HG03439 (cell line): ENCODE measurements around the gene SHF.
"Not testable (repeated sequence)": the region's sequence is repeated elsewhere in the genome, so short reads cannot be mapped to it uniquely, and the experiment has no call there.

Source experiments
- ATAC-seq: cut with Tn5 transposase; IDR thresholded peaks from one replicate; pipeline ENCODE4 v1.9.1; 2021; ENCODE audit warnings: mild to moderate bottlenecking, moderate library complexity; ENCODE audit not compliant: unreplicated experiment

SHF gene

GRCh38 chr15:45147606-45148005 lies 40.2 kb downstream of the SHF start:
- ATAC-seq: no peak

GRCh38 chr15:45146405-45146804 lies 41.4 kb downstream of the SHF start:
- ATAC-seq: no peak

- ATAC-seq: no peak
Measured at GRCh38 chr15:45144775-45145174, 43.0 kb downstream of the SHF start.

- ATAC-seq: no peak
Measured at GRCh38 chr15:45143946-45144345, 43.8 kb downstream of the SHF start.

DNA sequence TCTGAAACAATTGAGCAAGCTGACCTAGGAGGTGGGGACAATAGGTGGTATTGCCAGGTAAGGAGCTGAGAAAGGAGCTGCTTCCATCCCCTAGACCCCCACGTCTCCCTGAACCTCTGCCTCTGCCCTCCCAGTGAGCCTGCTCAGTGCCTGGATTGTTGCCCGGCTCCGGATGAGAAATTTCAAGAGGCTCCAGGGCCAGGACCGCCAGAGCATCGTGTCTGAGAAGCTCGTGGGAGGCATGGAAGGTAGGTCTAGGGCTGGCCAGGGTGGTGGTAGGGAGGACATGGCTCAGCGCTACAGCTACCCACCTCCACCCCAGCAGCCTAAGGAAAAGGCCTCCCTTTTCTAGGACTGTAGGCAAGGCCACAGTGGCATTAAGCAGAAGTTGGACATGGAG lies 44.7 kb downstream of the SHF start:
- no peak for ATAC-seq

GRCh38 chr15:45141386-45141785 lies 46.4 kb downstream of the SHF start:
- ATAC-seq: no peak

- no peak for ATAC-seq
Measured at GRCh38 chr15:45140557-45141250, 47.1 kb downstream of the SHF start.

DNA sequence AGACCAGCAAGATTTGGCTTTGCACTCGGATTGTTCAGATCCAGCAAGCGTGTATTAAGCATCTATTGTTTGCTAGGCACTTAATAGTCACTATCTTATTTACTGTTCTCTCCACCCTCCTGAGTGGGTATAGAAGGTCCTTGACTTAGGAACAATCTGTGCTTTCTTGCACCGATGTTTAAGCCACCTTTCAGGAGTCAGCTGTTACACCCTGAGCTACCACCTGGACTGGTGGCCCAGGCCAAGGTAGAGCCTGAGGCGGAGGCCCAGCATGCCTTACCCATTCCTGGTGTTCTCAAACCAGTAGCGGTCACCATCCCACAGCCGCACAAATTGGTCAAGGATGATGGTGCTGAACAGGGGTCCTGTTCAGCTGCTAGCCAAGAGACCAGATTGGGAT lies 48.0 kb downstream of the SHF start:
- ATAC-seq: no peak

DNA sequence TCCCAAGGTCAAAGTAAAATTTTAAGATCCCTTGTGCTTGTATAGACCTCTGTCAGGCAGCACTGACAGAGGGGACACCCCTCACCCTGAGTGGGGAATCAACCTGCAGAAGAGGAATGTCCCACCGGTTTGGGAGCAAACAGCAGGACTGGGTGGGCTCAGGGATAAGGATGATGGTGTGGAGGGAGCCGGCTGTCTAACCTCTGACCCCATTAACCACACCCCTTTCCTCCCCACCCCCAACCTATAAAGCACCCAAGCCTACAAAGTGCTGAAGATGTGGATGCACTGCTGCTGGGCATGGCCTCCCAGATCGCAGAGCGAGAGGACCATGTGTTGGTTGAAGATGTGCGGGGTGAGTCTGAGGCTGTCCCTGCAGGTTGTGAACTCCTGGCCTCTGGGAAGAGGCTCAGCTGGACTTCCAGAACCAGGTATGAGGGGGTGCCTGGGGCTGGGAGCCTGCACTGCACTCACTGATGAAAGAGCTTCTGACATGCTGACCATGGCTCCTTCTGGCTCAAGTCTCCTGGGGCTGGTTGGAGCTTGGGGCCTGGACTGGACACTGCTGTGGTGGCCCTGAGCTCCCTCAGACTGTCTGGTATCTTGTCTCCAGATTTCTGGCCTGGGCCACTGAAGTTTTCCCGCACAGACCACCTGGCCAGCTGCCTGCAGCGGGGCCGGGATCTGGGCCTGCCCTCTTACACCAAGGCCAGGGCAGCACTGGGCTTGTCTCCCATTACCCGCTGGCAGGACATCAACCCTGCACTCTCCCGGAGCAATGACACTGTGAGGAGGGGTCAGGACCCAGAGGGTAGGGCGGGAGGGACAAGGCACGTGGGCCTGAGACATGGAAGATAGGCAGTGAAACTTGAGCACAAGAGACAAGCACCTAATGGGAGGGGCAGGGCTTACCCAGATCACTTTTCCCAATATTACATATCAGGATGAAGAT lies 48.7 kb downstream of the SHF start:
- no peak for ATAC-seq

DNA sequence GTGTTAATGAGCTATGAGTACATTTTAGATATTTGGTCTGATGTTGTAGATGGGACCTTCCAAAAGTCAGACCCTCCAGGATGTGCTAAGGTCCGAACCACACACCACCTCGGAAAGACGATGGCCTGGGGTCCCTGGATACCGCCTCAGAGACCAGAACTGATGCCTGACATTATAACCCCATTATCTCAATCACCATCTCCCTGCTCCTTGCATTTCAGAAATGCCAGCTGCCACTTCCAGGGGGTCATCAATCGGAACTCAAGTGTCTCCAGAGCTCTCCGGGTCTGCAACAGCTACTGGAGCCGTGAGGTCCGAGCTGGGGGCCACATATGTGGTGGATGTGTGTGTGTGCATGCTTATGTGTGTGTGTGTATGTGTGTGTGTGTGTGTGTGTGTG lies 50.1 kb downstream of the SHF start:
- ATAC-seq: no peak

DNA sequence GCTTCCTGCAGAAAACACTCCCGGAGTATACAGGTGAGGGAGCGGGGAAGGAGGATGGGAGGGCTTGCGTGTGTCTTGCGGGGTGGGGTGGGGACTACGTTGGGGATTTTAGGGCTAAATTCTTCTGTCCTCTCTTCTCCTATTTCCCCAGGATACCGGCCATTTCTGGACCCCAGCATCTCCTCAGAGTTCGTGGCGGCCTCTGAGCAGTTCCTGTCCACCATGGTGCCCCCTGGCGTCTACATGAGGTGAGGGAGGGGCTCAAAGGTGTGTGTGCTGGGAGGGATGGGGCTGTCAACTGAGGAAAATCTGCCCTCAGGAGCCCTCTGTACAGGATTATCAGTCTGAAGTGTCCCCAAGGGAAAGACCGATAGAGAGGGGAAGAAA lies 51.4 kb downstream of the SHF start:
- ATAC-seq: no peak

GRCh38 chr15:45135705-45136377 lies 51.9 kb downstream of the SHF start:
- ATAC-seq: not testable (repeated sequence)

- no peak for ATAC-seq
Measured at GRCh38 chr15:45134682-45135604, 52.8 kb downstream of the SHF start.

GRCh38 chr15:45134046-45134445 lies 53.7 kb downstream of the SHF start:
- no peak for ATAC-seq

DNA sequence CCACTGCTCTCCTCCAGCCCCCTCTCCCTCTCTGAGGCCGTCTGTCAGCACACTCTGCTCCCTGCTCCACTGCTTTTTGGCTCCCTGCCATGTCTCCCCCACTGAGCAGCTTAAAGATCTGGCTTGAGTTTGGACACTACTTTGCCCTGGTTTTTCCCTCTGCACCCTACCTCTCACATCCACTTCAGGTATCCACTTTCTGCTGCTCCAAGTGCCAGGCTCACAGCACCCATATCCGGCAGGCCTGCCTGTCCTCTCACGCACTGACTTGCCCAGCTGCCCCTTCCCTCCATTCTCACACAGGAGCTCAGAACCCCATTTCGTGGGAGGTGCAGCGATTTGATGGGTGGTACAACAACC lies 54.2 kb downstream of the SHF start:
- ATAC-seq: no peak

DNA sequence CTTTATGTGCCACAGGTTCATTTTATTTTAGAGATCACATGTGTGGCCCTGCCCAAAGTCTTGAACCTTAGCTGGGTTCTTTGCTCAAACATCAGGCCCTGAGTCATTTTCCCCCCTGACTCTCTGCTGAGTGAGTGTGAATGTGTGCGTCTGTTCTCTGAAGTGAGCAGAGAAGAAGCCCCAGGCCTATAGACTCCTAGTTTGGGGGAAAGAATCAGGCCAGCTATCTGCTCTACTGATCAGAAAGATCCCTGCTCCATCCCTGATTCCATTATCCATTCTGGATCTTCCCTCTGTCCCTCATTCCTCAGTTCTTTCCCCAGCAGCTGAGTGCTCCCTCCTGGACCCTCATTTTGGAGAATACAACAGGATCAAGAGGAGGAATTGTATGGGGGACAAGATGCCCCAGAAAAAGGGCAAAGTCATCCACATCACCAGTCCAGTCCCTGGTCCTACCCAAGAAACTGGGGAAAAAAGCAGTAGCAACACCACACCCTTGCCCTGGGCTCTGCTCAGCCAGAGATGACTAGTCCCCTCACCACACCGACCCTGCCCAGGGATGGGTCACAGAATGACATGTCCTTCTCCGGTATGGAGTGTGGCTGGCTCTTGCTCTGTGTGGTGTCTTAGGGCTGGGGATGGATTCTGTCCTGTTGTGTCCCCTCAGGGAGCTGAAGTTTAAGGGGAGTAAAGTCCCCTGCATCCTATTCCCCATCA lies 54.8 kb downstream of the SHF start:
- ATAC-seq: no peak

- no peak for ATAC-seq
Measured at GRCh38 chr15:45131510-45131909, 56.3 kb downstream of the SHF start.

DNA sequence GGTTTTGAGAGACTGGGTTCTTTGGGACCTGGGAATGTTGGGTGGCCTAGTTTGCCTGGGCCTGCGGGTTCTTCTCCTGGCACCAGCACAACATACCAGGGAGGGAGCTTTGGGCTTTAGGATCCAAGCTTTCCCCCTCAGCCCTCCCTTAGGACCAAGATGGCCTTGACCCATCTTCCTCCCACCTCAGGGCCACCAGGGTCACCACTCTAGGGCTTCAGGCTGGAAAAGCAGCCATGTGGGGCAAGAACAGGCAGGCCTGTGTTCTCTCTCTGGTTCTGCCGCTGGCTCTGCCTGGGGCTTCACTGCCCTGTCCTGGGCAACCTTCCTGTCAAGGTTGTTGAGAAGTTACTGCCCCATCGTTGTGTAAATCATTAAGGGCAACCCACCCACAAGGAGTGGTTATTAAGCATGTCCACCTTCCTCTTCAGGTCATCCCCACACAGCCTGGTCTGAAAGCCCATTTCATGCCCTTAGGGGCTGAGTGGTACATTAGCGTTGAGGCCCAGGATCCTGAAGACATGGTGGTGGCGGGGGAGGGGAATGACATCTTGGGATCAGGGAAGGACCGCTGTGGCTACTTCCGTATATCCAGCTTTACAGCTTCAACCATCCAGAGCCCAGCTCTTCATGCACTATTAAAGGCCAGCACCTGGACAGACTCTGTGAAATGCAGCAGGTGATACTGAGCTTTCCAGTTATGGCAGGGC lies 57.3 kb downstream of the SHF start:
- ATAC-seq: no peak

DNA sequence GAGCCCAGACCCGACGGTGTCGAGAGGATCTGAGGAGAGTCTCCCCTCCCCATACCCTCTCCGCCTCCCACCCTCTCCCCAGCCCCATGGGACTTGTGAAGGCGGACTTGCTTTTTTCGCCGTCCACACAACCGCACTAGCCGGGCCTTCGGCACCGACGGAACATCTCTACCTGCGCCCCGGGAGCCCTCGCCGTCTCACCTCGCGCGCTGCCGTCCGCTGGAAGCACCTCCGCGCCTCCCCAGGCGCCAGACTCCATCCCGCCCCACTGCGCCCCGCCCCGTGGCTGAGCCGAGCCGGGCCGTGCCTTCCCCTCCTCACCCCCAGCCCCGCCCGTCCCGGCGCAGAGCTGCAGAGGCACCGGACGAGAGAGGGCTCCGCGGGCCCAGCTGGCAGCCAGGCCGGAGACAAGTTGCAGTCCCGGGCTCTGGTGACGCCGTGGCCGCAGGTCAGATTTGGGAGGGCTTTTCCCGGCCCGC lies 58.1 kb downstream of the SHF start, which contains the start of the genes DUOX1 and DUOXA1:
Gene DUOX1 (plus strand): TSS at position 344 of the 479 bp plus-strand sequence. CDS start 1,973 bp downstream, outside the sequence.
Gene DUOXA1 (minus strand): TSS at position 229 of the 479 bp plus-strand sequence. CDS start 6,865 bp downstream, outside the sequence.
- no peak for ATAC-seq
